Measurements from ENCODE around the gene SLC26A1.

The SLC26A1 gene

GRCh38 chr4:1032861-1033260 is 39.7 kb upstream of the SLC26A1 start:
- TF ChIP-seq CTCF (conservative IDR thresholded peaks at IDR 0.05; ENCODE audit: low read depth, low read length), result no peak
- no peak for DNase-seq (ENCODE audit: low read depth)
- H3K4me3 ChIP-seq (ENCODE audit: low read depth, low read length), result no peak overlapping the region

DNA sequence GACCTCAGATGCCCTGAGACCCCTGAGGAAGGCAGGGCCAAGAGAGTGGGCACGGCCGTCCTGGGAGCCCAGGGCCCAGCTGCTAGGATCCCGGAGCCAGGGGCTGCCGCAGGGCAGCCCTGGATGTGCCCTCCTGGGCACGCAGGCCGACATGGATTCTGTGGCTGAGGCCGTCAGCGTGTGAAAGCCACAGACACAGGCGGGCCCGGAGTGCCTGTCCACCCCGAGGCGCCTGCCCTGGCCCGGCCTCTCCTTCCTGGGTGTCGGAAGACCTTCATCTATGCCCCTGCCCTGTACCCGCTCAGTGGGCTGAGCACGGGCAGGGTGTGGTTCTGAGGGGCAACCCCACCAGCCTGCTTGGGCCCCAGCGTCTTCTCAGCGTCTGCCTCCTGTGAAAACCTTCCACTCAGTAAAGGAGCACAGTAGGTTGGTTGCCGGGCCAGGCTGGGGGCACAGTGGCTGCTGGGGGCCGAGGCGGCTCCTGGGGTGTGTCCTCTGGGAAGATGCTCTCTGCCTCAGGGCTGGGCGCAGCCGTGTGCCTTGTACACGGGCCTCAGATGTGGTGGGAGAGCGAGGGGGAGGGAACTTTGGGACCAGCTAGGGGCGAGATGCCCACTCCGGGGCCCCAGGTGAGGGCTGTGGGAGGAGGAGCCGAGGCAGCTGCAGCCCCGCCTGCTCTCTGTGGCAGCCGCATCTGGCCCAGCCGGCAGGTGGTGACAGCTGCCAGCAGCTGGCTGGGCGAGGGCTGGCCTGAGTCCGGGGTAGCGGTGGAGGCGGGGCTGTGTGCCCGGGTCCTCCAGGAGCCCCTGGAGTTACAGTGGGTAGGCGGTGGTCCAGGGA is 39.0 kb upstream of the SLC26A1 start:
- H3K4me3 ChIP-seq (ENCODE audit: low read depth, low read length), result no peak overlapping the region
- DNase-seq (ENCODE audit: low read depth), result no peak
- TF ChIP-seq CTCF (conservative IDR thresholded peaks at IDR 0.05; ENCODE audit: low read depth, low read length), result peak; percentile 2

GRCh38 chr4:1031346-1031745 is 38.1 kb upstream of the SLC26A1 start:
- no peak for TF ChIP-seq CTCF (conservative IDR thresholded peaks at IDR 0.05; ENCODE audit: low read depth, low read length)
- H3K4me3 ChIP-seq (ENCODE audit: low read depth, low read length), result no peak overlapping the region
- DNase-seq (ENCODE audit: low read depth), result no peak

- no peak for TF ChIP-seq CTCF (conservative IDR thresholded peaks at IDR 0.05; ENCODE audit: low read depth, low read length)
- no peak for DNase-seq (ENCODE audit: low read depth)
- H3K4me3 ChIP-seq (ENCODE audit: low read depth, low read length), result no peak overlapping the region
These were observed 37.4 kb upstream of the SLC26A1 start for GRCh38 chr4:1030559-1030958.

DNA sequence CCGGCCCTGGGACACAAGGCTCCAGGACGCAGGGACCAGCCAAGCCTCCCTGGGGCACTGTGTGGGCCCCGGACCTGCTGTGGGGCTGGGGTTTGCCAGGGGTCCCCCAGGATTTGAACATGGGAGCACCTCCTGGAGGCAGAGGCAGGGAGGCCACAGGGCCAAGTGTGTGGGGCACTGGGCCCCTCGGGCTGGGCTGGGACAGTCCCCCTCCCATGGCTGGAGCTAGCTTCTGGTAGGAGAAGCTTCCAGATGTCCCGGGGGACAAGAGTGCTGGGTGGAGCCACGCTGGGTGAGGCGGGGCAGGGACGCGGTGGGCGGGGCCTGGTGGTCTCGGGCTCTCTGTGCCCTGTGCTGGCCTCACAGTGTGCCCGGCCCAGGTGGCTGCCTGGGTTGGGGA is 36.8 kb upstream of the SLC26A1 start:
- no peak for TF ChIP-seq CTCF (conservative IDR thresholded peaks at IDR 0.05; ENCODE audit: low read depth, low read length)
- DNase-seq (ENCODE audit: low read depth), result no peak
- H3K4me3 ChIP-seq (ENCODE audit: low read depth, low read length), result no peak overlapping the region

GRCh38 chr4:1029529-1029928 is 36.3 kb upstream of the SLC26A1 start:
- no peak overlapping the region for H3K4me3 ChIP-seq (ENCODE audit: low read depth, low read length)
- TF ChIP-seq CTCF (conservative IDR thresholded peaks at IDR 0.05; ENCODE audit: low read depth, low read length), result no peak

More at GRCh38 chr4:1029529-1029928, 36.3 kb upstream of the SLC26A1 start:
- no peak for DNase-seq (ENCODE audit: low read depth)
